ENCODE data around the gene PPM1D.

PPM1D gene

GRCh38 chr17:60704170-60704569 lies 104.2 kb downstream of the PPM1D start:
- H3K9me3 ChIP-seq (ENCODE audit: control insufficient read depth, insufficient read depth, low read length): no peaks in the 10 kb centered on the region
- no peak overlapping the region for H3K9ac ChIP-seq (ENCODE audit: low read depth, low read length)
- no peaks in the 10 kb centered on the region for H3K4me1 ChIP-seq (ENCODE audit: control insufficient read depth, insufficient read depth, low read length)
- no peaks in the 10 kb centered on the region for H3K27me3 ChIP-seq (ENCODE audit: control insufficient read depth, insufficient read depth, low read length)
- no peak overlapping the region for H3K4me3 ChIP-seq (ENCODE audit: low read depth, low read length)
- H3K36me3 ChIP-seq (ENCODE audit: control insufficient read depth, insufficient read depth, low read length): no peaks in the 10 kb centered on the region
- no peak overlapping the region for H3K27ac ChIP-seq (ENCODE audit: low read depth, low read length)

- H3K36me3 ChIP-seq (ENCODE audit: control insufficient read depth, insufficient read depth, low read length): no peaks in the 10 kb centered on the region
- H3K4me3 ChIP-seq (ENCODE audit: low read depth, low read length): no peak overlapping the region
- no peaks in the 10 kb centered on the region for H3K27me3 ChIP-seq (ENCODE audit: control insufficient read depth, insufficient read depth, low read length)
Measured at GRCh38 chr17:60712675-60713074, 112.7 kb downstream of the PPM1D start.

GRCh38 chr17:60713608-60714007 lies 113.6 kb downstream of the PPM1D start:
- H3K4me3 ChIP-seq (ENCODE audit: low read depth, low read length): no peak overlapping the region
- no peaks in the 10 kb centered on the region for H3K4me1 ChIP-seq (ENCODE audit: control insufficient read depth, insufficient read depth, low read length)
- H3K9ac ChIP-seq (ENCODE audit: low read depth, low read length): no peak overlapping the region

More at GRCh38 chr17:60712675-60713074, 112.7 kb downstream of the PPM1D start:
- Histone ChIP-seq H3K4me1 (ENCODE audit: control insufficient read depth, insufficient read depth, low read length) (no peaks in the 10 kb centered on the region), H3K27ac (ENCODE audit: low read depth, low read length) (no peak overlapping the region), H3K9me3 (ENCODE audit: control insufficient read depth, insufficient read depth, low read length) (no peaks in the 10 kb centered on the region), H3K9ac (ENCODE audit: low read depth, low read length) (no peak overlapping the region)

More at GRCh38 chr17:60713608-60714007, 113.6 kb downstream of the PPM1D start:
- no peaks in the 10 kb centered on the region for H3K27me3 ChIP-seq (ENCODE audit: control insufficient read depth, insufficient read depth, low read length)
- no peaks in the 10 kb centered on the region for H3K9me3 ChIP-seq (ENCODE audit: control insufficient read depth, insufficient read depth, low read length)
- no peak overlapping the region for H3K27ac ChIP-seq (ENCODE audit: low read depth, low read length)
- no peaks in the 10 kb centered on the region for H3K36me3 ChIP-seq (ENCODE audit: control insufficient read depth, insufficient read depth, low read length)
